NCI-H1436 treated with DMSO at 0.1 percent for 48 hours (cell line): Measurements from ENCODE around the gene SPATA33.

Source experiments
- DNase-seq: peaks from one replicate; lab custom pipeline; 2025; lab: John Stamatoyannopoulos, UW

Gene SPATA33

GRCh38 chr16:89657442-89658220, at the start of gene SPATA33, which contains the start of gene CHMP1A:
Gene SPATA33 (plus strand): TSS chr16:89657836. CDS start chr16:89657912, 76 bp downstream.
Gene CHMP1A (minus strand): TSS chr16:89657708. CDS start chr16:89657588, 120 bp downstream.
- DNase-seq, result no peak

DNA sequence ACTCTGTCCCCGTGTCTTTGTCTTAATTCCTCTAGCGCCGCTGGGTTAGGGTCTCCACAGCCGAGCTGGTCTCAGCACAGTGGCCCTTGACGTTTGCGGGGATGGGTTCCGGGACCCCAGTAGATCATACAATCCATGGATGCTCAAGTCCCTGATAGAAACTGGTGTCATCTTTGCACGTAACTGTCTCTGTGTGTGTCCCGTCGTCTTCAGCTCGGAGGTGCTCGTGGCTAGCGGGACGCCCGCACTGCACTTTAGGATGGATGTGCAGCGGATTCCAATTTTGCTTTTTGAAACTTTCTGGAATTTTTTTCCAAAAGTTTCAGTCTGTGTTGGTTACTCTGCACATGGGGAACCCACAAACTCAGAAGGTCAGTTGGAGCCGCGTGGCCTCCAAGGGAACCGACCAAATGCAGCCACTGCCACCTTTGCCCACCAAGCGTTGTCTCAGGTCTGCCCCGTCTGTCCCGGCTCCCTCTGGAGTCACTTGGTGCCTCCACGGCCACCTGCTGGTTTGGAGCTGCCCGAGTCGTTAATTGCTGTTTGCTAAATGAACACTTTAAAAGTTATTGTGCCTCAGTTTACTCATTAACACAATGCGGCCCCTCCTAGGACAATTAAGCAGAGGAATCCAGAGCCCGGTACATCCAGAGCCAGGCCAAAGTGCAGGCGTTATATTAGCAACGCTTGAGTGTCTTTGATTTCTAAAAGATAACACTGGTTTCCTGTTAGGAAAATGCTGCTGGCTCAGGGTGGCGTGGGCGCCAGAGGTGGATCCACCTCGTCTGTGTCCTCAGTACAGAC, 49.5 kb upstream of the SPATA33 start:
- DNase-seq, result no peak

- no peak for DNase-seq
These were observed 47.6 kb upstream of the SPATA33 start for GRCh38 chr16:89610108-89610453.

DNA sequence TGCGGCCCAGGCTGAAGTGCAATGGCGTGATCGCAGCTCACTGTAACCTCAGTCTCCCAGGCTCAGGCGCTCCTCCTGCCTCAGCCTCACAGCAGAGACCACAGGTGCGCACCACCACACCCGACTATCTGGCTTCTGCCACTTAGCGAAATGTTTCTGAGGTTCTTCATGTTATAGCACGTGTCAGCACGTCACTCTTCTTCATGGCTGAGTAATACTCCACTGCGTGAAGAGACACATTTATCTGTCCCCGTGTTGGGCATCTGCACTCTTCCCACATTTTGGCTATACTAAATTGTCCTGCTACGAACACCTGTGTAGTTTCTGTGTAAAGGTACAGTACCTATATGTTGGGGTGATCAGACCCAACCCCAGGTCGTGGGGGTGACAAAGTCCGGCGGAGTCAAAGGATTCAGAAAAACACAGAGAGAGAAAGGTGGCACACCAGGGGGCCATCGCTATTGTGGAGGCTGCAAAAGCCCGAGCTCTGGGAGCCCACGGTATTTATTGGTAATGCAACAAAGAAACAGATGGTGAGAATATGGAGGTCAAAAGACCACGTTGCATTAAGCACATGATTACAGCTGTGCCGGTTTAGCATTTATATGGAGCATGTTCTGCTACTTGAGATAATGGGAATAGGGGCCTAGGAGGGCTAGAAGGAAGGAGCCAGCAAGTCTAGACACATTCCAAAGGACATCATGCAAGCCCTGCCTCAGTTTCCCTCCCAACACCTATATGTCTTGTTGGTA, 45.0 kb upstream of the SPATA33 start:
- DNase-seq, result no peak

GRCh38 chr16:89613231-89613953, 44.2 kb upstream of the SPATA33 start, which contains the start of gene DPEP1:
Gene DPEP1 (plus strand): TSS chr16:89613642. CDS start chr16:89630411, 16,769 bp downstream.
- DNase-seq, result no peak

DNA sequence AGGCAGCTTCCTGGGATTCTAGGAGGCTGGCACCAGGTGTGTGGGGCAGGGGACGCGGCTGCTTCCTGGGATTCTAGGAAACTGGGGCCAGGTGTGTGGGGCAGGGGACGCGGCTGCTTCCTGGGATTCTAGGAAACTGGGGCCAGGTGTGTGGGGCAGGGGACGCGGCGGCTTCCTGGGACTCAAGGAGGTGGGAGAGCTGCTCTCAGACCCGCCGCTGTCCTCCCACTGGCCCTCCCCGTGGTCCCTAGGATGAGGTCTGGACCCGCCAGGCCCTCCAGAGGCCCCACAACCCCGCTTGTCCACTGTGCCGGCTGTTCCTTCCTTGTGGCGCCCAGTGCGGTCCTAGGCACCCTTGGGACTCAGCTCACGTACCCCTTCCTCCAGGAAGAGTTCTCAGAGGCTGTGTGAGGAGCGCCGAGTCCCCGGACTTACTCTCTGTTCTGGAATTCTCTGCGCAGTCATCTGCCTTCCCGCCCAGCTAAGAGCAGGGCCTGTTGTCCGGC, 43.6 kb upstream of the SPATA33 start:
- no peak for DNase-seq

- no peak for DNase-seq
These were observed 42.5 kb upstream of the SPATA33 start for GRCh38 chr16:89615176-89615575.

DNA sequence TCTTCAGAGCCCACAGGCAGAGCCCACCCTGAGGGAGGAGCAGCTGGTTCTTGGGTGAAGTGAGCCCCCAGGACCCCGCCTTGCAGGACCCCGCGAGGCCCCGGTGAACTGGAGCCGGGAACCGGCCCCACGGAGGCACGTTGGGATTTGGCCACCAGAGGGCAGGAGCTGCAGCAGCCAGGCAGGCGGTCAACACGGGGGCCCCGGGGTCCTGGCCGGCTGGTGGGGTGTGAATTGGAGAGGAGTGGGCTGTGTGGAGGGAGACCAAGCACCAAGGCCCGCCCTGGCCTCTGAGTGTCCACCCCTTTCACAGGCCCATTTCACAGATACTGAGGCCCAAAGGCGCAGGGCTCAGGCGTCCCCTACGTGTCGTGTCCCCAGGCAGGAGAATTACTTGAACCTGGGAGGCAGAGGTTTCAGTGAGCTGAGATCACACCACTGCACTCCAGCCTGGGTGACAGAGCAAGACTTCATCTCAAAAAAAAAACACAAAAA, 42.0 kb upstream of the SPATA33 start:
- no peak for DNase-seq

DNA sequence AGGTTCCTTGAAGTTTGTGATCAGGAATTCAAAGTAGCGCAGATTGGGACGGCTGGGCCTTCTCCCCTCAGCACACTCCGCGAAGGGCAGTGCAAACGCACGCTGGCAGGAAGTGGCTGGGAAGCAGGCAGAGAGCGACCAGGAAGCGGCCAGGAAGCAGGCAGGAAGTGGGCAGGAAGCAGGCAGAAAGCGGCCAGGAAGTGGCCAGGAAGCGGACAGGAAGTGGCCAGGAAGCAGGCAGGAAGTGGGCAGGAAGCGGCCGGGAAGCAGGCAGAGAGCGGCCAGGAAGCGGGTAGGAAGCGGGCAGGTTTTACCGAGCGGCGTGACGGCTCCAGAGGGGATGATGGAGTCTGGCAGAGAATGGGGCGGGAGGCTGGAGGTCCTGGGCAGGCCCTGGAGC, 41.0 kb upstream of the SPATA33 start:
- no peak for DNase-seq

DNA sequence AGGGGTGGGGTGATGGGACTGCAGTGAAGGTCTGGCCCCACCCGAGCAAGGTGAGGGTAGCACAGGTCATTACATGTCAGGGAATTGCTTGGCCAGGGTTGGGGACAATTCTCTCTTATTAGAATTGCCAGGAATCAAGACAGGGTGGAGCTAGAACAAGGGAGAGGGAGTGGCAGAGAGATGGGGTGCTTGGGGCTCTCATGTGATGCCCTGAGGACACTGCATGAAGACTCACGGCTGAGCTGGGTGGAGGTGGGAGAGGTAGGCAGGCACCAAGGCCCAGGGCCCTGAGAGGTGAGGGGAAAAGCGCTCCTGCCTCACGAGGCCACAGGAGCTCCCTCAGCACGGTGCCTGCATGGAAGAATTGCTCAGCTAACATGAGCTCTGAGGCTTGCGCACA, 40.6 kb upstream of the SPATA33 start:
- DNase-seq, result no peak

DNA sequence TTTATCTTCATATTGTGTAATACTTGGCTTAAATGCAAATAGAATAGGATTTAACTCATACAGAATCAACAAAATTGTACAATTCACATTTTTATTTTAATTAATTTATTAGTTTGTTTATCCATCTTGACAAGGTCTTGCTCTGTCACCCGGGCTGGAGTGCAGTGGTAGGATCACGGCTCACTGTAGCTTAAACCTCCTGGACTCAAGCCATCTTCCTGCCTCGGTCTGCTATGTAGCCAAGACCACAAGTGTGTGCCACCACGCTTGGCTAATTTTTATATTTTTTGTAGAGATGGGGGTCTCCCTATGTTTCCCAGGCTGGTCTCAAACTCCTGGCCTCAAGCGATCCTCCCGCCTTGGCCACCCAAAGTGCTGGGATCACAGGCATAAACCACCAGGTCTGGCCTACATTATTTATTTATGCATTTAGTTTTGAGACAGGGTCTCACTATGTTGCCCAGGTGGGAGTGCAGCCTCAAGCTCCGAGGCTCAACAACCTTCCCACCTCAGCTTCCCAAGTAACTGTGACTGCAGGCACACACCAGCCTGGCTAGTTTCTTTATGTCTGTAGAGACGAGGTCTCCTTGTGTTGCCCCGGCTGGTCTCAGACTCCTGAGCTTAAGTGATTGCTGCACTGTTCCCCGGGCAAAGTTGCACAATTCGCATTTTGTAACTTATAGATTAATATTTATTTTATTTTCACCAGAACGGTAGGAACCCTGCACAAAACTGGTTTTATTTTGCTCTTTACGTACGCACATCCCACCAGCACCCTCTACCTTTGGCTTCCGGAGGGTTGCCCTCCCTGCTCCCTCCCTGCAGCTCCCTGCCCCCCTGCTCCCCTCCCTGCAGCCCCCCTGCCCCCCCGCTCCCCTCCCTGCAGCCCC, 39.3 kb upstream of the SPATA33 start:
- DNase-seq, result no peak

DNA sequence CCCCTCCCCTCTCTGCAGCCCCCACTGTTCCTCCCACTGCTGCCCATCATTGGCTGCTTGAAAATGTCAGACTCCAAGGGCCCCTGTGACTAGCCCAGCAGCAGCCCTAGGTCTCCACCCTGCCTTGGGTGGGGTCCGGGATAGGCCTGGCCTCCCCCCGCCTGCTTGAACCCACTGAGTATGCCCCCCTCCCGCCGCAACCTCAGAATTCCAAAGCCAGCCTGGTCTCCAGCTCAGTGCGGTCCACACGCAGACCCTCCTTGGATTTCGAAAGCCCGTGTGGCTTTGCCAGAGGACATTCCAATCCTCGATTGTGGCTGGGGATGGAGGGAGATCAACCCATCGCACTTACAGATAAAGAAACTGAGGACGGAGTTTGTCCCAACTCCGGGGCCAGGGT, 37.8 kb upstream of the SPATA33 start:
- DNase-seq, result no peak

GRCh38 chr16:89620406-89620841, 37.2 kb upstream of the SPATA33 start:
- no peak for DNase-seq

GRCh38 chr16:89621136-89621697, 36.4 kb upstream of the SPATA33 start:
- no peak for DNase-seq

GRCh38 chr16:89621698-89622409, 35.8 kb upstream of the SPATA33 start:
- no peak for DNase-seq

- no peak for DNase-seq
These were observed 34.0 kb upstream of the SPATA33 start for GRCh38 chr16:89623511-89624261.

DNA sequence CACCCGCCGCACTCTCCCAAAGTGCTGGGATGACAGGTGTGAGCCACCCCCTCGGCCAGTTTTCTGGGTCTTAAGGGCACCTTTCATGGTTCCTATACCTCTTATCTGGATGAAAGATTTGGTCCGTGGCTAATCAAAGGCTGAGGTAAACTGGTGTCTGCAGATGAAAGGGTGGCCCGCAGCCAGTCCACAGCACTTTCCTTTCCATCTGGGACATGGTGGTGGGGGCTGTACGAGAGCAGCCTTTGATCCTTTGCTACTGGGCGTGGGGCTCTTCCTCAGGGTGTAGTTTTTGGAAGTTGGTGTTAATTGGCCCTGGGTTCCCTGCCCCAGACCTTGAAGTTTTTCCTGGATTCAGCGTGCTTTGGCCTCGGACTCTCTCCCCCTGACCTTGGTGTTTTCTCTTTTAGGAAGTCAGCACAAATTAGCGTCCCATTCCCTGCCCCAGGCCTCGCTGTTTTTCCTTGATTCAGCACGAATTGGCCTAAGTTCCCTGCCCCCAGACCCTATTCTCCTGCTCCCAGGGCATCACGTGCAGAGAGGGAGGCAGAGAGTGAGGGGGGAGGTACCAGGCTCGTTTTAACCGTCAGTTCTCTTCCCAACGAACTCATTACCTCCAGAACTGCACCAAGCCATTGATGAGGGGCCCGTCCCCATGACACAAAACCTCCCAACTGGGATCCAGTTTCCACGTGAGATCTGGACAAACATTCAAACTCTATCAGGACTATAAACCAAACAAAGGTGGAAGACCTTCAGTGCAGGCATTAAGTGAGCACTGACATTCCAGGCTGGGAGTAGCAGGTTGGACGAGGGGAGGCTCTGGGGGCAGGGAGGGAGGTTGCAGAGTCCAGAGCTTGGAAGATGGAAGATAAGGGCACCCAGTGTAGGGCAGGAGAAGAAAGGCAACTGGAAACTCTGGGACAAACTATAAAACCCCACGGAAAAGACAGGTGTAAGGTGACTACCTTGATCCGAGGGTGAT, 32.6 kb upstream of the SPATA33 start:
- DNase-seq, result no peak
